Right renal cortex interstitium (tissue), 3 donors: ENCODE results near the gene PAAF1. TPM values are rescaled to one million over a fixed set of nuclear protein-coding genes. Genes with fewer than 3 reads are reported as not detected.
"Not testable (repeated sequence)": the region's sequence is repeated elsewhere in the genome, so short reads cannot be mapped to it uniquely, and the experiment has no call there.

ENCODE experiments used
- DNase-seq, 3 donors: peaks; one replicate each; pipeline ENCODE4 v3.0.0-alpha.2; 2013; ENCODE audit warnings: low read depth in 3 of 3, low spot score in 2 of 3
- polyA plus RNA-seq, 3 donors: library from polyadenylated mRNA; unstranded; fragments of 120-200 nt; gene quantifications; one replicate each; pipeline ENCODE4 v1.2.1, GENCODE V29; 2013; ENCODE audit not compliant: insufficient read length in 3 of 3

PAAF1 gene
- polyA plus RNA-seq, 3 donors, result 29.0 to 37.2 (median 36.3) TPM

DNA sequence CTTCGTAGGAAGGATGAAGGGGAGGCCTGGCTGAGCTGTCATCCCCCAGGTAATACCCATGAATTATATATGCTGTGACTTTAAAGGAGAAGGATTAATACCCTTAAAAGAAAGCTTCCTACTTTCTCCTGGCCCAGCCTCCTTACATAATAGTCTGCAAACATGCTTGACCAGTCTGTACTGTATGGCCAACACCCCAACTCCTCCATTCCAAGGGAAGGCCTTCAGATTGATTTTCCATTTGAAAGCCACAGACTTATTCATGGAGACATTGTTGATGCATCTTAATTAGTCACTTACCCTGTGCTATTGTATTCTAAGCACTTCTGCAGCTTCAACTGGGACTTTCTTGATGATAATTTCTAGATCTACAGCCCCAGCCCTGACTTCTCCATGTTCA lies 2.0 kb downstream of the PAAF1 start:
- DNase-seq, result no peak

DNA sequence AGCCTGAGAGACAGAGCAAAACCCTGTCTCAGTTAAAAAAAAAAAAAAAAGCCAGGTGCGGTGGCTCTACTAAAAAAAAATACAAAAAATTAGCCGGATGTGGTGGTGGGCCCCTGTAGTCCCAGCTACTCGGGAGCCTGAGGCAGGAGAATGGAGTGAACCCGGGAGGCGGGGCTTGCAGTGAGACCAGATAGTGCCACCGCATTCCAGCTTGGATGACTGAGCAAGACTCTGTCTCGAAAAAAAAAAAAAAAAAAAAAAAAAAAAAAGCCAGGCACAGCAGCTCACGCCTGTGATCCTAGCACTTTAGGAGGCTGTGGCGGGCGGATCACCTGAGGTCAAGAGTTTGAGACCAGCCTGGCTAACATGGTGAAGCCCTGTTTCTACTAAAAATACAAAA lies 3.6 kb downstream of the PAAF1 start:
- not testable (repeated sequence) for DNase-seq

DNA sequence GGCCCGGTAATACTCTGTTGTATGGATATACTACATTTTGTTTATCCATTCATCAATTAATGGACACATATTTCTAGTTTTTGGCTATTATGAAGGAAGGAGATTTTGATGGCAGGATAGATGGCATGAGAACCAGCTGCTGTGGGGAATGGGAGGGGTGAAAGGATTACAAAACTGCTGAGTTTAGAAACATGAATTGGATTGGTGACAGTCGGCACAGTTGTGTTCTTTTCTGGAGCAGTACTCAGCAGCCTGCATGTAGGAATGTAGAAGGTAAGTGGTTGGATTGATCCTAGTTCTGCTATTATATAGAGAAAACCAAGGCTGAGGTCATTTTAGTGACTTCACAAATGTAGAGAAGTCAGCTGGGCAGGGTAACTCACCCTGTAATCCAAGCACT lies 7.1 kb downstream of the PAAF1 start:
- DNase-seq, result no peak

DNA sequence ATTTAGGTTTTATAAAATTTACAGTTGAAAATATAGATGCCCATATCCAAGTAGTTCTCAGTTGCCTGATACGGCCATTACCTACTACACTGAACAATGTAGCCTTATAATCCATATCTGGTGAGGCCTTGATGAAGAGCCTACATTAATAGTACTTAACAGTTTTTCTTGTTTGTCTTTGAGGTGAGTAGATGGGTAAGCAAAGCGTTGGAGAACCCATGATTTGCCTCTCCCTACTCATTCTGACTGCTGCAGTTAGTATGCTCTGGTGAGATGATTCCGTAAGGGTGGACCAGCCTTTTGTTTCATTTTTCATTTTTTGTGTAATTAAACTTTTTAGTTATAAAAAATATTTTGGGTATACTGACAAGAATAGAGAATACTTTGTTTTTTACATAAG lies 11.4 kb downstream of the PAAF1 start:
- DNase-seq, result no peak

DNA sequence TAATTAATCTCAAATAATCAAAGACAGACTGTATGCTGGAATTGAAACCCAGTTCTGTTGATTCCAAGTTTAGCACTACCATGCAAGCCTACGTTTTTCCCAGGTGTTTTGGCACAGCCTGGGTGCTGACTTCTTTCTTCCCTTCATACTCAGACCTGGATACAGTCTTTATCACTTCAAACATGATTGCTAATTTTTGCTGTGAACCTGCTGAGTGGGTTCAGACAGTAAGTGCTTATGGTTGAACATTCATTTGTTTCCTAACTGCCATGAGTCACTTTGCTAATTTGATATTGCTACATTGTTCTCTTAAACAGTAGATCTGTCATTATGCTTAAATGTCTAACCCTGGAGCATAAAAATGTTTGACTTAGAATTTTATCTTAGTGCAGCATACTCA lies 12.2 kb downstream of the PAAF1 start:
- DNase-seq, result no peak

DNA sequence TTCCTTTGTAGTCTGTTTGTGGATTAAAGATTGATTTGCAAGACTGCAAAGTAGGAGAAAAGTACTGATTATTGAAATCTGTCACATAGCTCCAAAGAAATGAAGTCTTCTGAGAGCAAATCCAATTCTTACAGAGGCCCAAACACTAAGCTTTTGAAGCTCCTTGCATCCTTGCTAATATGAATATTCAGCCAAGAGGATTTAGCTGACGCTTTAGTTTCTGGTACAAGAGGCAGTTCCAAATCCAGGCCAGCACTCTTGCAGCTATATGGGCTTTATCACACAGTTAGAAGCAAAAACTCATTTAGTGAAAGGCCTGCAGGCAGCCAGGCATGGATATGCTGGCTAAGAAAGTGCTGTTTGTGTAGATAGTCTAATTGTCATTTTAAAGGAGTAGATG lies 12.7 kb downstream of the PAAF1 start:
- DNase-seq, result no peak

DNA sequence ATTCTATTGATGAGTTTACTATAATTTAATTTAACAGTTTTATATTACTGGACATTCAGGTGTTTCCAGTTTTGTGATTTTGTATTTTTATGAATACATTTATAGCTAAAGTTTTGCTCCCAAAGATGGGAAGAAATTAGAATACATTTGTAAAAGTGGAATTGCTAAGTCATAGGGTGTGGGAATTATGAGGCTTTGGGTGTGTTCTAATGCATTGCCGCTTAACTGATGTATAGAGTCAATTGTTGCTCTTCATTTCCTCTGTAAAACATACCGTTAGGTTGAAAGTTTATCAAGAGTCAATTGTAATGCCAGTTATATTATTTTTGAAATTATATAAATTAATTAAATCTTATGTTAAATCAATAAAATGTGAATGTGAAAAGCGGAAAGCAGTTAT lies 16.2 kb downstream of the PAAF1 start:
- DNase-seq, result no peak

DNA sequence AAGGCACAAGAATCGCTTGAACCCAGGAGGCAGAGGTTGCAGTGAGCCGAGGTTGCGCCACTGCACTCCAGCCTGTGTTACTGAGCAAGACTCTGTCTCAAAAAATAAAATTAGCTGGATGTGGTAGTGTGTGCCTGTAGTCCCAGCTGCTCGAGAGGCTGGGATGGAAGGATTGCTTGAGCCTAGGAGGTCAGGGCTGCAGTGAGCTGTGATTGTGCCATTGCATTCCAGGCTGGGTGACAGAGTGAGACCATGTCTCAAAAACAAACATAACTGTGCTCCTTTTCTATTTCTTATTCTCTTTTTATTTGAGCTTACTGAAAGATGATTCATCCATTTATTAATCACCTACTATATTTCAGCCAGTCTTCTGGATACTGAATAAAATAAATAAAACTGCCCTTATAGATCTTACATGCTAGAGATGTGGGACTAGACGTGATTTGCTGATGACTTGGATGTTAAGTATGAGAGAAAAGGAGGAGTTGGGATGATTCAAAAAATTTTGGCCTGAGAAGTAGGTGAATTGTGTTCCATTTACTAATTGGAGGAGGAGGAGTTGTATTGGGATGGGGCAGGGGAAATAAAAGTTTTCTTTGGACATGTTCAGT lies 18.0 kb downstream of the PAAF1 start:
- DNase-seq, result no peak

DNA sequence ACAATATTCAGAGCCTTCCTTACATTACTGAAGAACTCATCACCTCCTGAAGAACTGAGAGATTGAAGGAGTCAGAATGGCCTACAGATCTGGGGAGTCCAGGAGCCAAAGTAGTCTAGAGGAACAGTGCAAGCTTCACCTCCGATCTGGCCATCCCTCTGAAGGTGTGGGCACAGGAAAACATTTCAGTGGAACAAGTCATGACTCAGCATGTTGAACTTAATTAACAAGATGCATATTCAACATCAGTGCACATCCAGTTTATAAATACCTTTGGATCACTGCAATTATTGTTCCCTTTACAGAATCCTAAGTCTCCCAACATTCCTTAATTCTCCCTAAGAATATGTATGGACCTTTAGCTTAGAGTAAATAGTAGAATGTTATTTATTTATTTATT lies 25.5 kb downstream of the PAAF1 start:
- DNase-seq, result no peak

DNA sequence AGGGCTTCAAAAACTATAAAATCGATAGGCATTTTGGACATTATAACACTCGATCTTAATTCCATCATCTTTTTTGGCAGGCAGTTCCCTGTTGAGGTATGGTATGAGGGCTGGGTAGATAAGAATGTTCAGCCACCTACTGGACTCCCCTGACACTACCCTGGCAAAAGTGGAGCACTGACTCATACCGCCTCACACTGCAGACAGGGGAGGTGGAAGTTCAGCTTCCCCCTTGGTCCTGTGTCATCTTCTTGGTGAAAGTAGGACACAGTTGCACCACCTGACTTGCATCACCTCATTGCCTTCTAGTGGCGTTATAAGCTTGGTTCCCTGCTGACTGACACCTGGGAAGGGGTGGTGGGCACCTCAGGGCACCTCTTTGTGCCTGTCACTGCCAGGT lies 30.4 kb downstream of the PAAF1 start:
- no peak for DNase-seq

DNA sequence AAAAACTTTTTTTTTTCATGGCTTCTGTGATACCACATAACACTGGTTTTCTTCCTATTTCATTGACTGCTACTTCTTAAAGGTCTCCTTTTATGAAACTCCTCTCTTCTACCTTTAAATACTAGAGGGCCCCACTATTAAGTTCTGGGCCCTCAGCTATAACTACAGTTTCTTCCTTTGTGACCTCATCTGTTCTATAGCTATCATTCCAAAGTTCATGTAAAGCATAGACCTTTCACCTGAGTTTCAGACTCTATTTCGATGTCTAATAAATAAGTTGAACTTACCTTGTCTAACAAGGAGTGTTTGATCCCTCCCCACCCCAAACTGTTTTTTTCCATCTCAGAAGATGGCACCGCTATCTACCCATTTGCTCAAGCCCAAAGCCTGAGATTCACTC lies 35.2 kb downstream of the PAAF1 start:
- DNase-seq, result no peak

DNA sequence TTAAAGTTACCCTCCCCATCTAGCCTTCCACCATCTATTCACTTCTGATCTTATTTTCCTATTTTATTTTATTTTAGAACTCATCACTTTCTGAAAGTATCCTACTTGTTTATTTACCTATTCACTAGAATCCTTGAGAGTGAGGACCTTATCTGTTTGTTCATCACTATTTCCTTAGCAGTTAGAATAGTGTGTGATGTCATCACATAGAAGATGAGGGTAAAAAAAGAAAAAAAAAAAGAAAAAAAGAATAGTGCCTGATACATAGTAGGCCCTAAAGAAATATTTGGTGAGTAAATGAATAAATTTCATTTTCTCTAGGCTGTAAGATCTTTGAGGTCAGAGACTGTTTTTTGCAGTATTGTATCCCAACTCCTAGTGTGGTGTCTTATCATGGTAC lies 36.7 kb downstream of the PAAF1 start:
- DNase-seq, result no peak

DNA sequence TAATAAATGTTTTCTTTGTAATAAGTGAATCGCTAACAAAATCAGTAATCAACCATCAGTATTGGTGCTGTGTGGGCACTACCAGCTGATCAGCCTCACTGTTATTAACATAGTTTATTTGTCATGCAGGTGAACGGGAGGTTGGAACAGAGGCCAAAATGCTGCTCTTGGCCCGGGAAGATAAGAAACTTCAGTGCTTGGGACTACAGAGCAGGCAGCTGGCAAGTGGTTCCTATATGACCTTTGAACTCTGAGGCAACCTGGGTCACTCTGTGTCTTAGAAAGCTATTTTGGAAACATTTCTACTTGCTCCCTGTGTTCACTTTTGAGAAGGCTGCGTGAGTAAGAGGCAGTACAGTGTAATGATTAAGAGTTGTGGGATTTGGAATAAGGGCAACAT lies 37.5 kb downstream of the PAAF1 start:
- DNase-seq, result no peak

DNA sequence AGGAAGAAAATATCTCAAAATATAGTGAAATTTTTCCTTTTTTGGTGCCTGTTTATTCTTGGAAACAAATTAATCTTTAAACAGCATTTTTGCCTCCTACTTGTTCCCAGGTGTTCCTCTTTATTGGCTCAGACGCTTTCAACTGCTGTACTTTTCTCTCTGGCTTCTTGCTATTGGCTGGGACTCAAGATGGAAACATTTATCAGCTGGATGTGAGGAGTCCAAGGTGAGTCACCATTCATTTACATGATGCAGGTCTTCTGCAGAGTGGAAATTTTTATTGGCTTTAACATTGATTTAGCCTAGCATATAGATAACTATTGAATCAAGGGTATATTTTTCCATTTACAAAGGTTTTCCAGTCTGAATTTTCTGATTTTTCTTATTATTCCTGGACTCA lies 39.6 kb downstream of the PAAF1 start:
- DNase-seq, result no peak

DNA sequence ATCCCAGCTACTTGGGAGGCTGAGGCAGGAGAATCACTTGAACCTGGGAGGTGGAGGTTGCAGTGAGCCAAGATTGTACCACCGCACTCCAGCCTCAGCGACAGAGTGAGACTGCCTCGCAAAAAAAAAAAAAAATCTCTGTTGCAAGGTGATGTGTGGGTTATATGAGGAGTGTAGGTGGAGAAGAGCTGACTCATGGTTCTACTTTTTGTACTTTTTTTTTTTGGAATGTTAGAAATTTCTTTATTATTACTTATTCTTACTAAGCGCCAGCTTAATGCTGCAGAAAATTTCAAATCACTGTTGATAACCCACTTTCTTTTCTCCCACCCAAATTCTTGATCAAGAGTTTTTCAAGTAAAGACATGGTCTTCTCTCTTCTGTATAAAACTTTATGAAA lies 44.4 kb downstream of the PAAF1 start:
- DNase-seq, result no peak

DNA sequence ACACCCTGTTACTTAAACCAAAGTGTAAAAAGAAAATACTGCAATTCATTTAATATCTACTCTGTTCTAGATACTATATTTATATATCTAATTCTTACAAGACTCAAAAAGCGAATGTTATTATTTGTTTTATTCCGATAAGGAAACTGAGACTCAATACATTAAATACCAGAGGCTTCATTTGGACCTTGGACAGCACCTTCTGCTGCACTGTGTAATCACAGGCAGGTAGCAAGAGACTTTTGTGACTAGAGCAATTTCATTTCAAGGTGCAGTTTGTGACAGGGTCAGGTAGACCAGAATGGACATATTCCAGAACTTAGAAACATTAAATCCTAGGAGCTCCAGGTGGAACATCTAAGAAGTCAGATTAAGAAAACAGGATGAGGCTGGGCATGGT lies 52.6 kb downstream of the PAAF1 start:
- no peak for DNase-seq

DNA sequence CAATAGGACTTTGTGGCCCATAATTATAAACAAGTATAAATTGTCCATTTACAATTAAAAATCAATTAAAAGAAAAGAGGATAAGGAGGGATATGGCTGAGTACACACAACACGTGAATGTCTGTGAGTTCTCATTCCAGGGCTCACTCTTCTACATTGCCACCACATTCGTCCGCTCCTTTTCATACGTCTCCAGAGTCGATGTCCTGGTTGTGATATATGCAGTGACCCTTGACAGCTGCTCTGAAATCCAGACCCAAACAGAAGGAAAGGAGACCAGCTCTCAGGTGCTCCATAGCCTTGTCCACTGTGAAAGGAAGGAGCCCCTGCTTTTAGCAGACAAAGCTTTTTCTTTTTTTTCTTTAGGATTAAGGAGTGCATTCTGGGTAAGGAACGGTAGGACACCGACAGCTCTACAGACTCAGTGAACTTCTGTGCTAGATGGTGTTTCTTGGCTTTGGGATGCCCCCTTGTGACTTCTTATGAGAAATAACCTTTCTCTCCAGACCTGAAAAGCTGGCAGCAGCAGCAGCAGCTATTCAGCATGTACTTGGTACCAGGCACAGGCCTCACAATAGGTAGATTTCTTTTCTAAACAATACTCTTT lies 54.3 kb downstream of the PAAF1 start:
- no peak for DNase-seq

DNA sequence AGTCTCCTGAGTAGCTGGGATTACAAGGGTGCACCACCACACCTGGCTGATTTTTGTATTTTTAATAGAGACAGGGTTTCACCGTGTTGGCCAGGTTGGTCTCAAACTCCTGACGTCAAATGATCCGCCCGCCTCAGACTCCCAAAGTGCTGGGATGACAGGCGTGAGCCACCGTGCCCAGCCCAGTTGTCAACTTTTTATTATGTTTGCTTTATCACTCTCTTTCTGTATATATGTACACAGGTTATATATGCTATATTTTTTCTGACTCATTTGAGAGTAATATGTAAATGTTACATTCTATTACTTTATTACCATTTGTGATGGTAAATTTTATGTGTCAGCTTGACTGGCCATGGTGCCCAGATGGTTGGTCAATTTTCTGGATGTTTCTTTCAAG lies 55.2 kb downstream of the PAAF1 start:
- DNase-seq, result no peak

DNA sequence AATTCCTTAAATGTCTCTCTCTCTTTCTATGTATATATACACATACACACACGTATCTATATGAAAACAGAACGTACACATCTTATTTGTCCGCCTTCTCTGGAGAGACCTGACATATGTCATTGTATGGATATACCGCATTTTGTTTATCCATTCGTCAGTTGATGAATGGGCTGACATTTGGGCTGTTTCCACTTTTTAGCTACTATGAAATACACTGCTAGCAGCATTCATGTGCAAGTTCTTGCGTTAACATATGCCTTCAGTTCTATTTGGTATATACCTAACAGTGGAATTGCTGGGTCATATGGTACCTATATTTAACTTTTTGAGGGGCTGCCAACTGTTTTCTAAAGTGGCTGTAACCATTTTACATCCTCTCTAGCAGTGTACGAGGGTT lies 56.0 kb downstream of the PAAF1 start:
- no peak for DNase-seq

DNA sequence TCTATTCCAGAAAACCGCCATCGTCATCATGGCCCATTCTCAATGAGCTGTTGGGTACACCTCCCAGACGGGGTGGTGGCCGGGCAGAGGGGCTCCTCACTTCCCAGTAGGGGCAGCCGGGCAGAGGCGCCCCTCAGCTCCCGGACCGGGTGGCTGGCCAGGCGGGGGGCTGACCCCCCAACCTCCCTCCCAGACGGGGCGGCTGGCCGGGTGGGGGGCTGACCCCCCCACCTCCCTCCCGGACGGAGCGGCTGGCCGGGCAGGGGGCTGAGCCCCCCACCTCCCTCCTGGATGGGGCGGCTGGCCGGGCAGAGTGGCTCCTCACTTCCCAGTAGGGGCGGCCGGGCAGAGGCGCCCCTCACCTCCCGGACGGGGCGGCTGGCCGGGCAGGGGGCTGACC lies 59.2 kb downstream of the PAAF1 start:
- DNase-seq, result not testable (repeated sequence)

DNA sequence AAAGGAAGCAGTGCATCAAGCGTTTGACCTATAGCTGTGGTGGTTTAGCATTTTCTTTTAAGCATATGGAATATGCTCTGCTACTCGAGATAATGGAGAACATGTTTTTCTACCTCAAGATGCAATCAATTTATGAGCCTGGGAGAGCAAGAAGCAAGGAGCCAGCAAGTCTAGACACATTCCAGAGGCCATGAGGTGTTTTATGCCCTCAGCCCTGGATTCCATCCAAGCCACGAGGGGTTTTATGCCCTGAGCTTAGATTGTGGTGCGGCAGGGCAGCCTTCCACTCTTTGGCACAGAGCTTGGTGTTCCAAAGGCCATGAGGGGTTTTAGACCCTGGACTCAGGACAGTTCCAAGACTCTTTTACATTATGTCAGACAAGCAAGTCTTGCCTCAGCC lies 62.3 kb downstream of the PAAF1 start:
- DNase-seq, result no peak

DNA sequence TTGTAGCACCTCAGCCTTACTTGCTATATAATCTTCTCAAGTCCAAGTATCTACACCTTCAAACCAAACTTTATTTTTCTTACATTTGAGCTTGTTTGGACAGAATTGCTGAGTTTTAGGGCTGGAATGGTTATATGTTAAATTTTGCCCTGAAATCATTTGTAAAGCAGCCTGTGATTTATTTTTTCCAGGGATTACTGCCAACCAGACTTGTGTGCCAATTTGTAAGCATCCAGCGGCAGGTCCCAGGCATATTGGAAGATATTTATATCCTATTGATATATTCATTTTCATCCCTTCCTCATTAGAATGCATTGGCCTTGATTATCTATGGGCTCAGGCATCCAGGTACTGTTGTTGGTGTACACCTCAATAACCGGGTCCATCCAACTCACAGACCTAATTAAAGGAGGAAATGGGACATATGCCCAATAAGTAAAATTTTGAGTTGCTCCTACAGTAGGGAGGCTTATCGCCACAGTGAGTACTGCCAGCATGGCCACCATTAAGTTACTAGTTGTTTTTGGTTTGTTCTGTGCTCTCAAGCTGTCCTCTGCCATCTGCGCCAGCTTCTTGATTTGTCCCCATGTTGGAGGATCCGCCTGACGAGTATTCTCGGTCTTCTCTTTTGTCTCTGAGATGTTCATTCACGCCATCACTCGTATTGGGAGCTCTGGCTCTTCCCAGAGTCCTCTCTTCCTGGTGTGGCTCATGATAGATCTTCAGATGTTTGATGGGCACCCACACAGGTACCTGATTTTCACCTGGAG lies 64.2 kb downstream of the PAAF1 start:
- no peak for DNase-seq
